GM13977 (cell line): Measurements from ENCODE around the gene HPF1.
"Not testable (repeated sequence)": the region's sequence is repeated elsewhere in the genome, so short reads cannot be mapped to it uniquely, and the experiment has no call there.

Experiments
- DNase-seq: peaks from one replicate; pipeline ENCODE4 v3.0.0; 2012; ENCODE audit warnings: low spot score
- CTCF ChIP-seq: IDR thresholded peaks from 2 replicates; pipeline ENCODE4 v1.5.1; 2012; ENCODE audit warnings: mild to moderate bottlenecking, control low read depth; ENCODE audit not compliant: insufficient read depth; ENCODE audit errors: extremely low read depth, missing control alignments
- in situ Hi-C: fragments of 300-500 bp; cut with MboI; formaldehyde crosslinking; loops from one replicate; pipeline ENCODE4 v1.12.0; 2022; ENCODE audit warnings: low sequenced_read_pairs, low pct_unique_long_range_greater_than_20kb, mixed read lengths, inconsistent platforms; ENCODE audit not compliant: unreplicated experiment

Gene HPF1

GRCh38 chr4:169791527-169792156 lies 33.9 kb upstream of the HPF1 start:
- in situ Hi-C loops = no loop called here
- TF ChIP-seq CTCF = no peak
- DNase-seq = no peak

GRCh38 chr4:169791062-169791461 lies 33.3 kb upstream of the HPF1 start:
- in situ Hi-C loops = no loop called here
- TF ChIP-seq CTCF = no peak
- DNase-seq = no peak

GRCh38 chr4:169774466-169775445 lies 17.0 kb upstream of the HPF1 start:
- peak; percentile 26 for TF ChIP-seq CTCF
- in situ Hi-C loops = no loop called here
- no peak for DNase-seq

- in situ Hi-C loops = no loop called here
- DNase-seq = no peak
- no peak for TF ChIP-seq CTCF
These were observed 16.1 kb upstream of the HPF1 start for GRCh38 chr4:169773889-169774288.

- in situ Hi-C loops = not testable (repeated sequence)
These were observed 13.9 kb upstream of the HPF1 start for GRCh38 chr4:169771556-169772080.

GRCh38 chr4:169770416-169770815 lies 12.7 kb upstream of the HPF1 start:
- TF ChIP-seq CTCF = no peak
- in situ Hi-C loops = no loop called here
- DNase-seq = no peak

More at GRCh38 chr4:169771556-169772080, 13.9 kb upstream of the HPF1 start:
- DNase-seq = not testable (repeated sequence)

GRCh38 chr4:169768385-169768784 lies 10.6 kb upstream of the HPF1 start:
- no peak for TF ChIP-seq CTCF
- DNase-seq = no peak
- in situ Hi-C loops = no loop called here
